PC-3 (cell line): ENCODE results near the gene WIPF3. TPM values are rescaled to one million over a fixed set of nuclear protein-coding genes. Genes with fewer than 3 reads are reported as not detected.

Experiments
- ATAC-seq: fragments of 200-7000 bp; cut with Tn5 transposase; 2 replicates; pipeline ENCODE4 v1.9.1; 2020; ENCODE audit warnings: mild to moderate bottlenecking, moderate library complexity
- BruUV-seq: library from RNA; stranded (reverse); fragments of 400-500 nt; replicated peaks from 2 replicates; lab custom pipeline; 2021; lab: Mats Ljungman, UMichigan
- CTCF ChIA-PET: fragments of 300-600 bp; sonication (Branson Sonifier 250); formaldehyde crosslinking; loops from one replicate; lab custom pipeline; 2022; ENCODE audit warnings: antibody characterized with exemption; lab: Charles Lee
- POLR2A ChIA-PET: fragments of 300-600 bp; sonication (Branson Sonifier 250); formaldehyde crosslinking; loops from one replicate; lab custom pipeline; 2022; ENCODE audit warnings: antibody characterized with exemption; ENCODE audit not compliant: unreplicated experiment; lab: Charles Lee
- DNase-seq: peaks from one replicate; pipeline ENCODE4 v3.0.0-alpha.2; 2015
- H2AFZ ChIP-seq: fragments of 300-600 bp; sonication (generic); 2 replicates; pipeline ENCODE4 v1.6.0; 2016; ENCODE audit warnings: antibody characterized with exemption, low read length
- H3F3A ChIP-seq: fragments of 300-600 bp; sonication (generic); one replicate; pipeline ENCODE4 v1.6.0; 2017; ENCODE audit warnings: antibody characterized with exemption, low read length, control low read depth, mild to moderate bottlenecking; ENCODE audit not compliant: unreplicated experiment
- H3K27ac ChIP-seq: fragments of 300-600 bp; sonication (generic); 2 replicates; pipeline ENCODE4 v1.5.1; 2016; ENCODE audit warnings: mild to moderate bottlenecking, low read length
- H3K27me3 ChIP-seq: fragments of 300-600 bp; sonication (generic); 2 replicates; pipeline ENCODE4 v1.6.1; 2016; ENCODE audit warnings: low read length, mixed read lengths
- H3K36me3 ChIP-seq: fragments of 300-600 bp; sonication (generic); 2 replicates; pipeline ENCODE4 v1.6.1; 2016; ENCODE audit warnings: low read depth, mixed run types, low read length, mixed read lengths
- H3K4me1 ChIP-seq: fragments of 300-600 bp; sonication (generic); 2 replicates; pipeline ENCODE4 v1.5.1; 2016; ENCODE audit warnings: low read length; ENCODE audit not compliant: insufficient read depth
- H3K4me2 ChIP-seq: fragments of 300-600 bp; sonication (generic); 2 replicates; pipeline ENCODE4 v1.6.0; 2016; ENCODE audit warnings: low read length
- H3K4me3 ChIP-seq: fragments of 300-600 bp; sonication (generic); 2 replicates; pipeline ENCODE4 v1.5.1; 2016; ENCODE audit warnings: mild to moderate bottlenecking, low read length, mixed read lengths
- H3K79me2 ChIP-seq: fragments of 300-600 bp; sonication (generic); 2 replicates; pipeline ENCODE4 v1.6.1; 2017; ENCODE audit warnings: low read length, mixed read lengths
- H3K9ac ChIP-seq: fragments of 300-600 bp; sonication (generic); 2 replicates; pipeline ENCODE4 v1.6.0; 2016; ENCODE audit warnings: mild to moderate bottlenecking, low read length
- H3K9me2 ChIP-seq: fragments of 300-600 bp; sonication (generic); replicated peaks from 2 replicates; pipeline ENCODE4 v1.6.1; 2016; ENCODE audit warnings: mixed run types, low read length, mixed read lengths
- H3K9me3 ChIP-seq: fragments of 300-600 bp; sonication (generic); 2 replicates; pipeline ENCODE4 v1.6.1; 2016; ENCODE audit warnings: low read length, mixed read lengths
- H4K20me1 ChIP-seq: fragments of 300-600 bp; sonication (generic); 2 replicates; pipeline ENCODE4 v1.6.1; 2016; ENCODE audit warnings: low read length, mixed read lengths
- CTCF ChIP-seq: fragments of 300-600 bp; sonication (generic); conservative IDR thresholded peaks from 2 replicates; pipeline ENCODE4 v1.5.1; 2017; ENCODE audit warnings: antibody characterized with exemption, low read depth, mild to moderate bottlenecking, low read length
- EZH2 ChIP-seq: fragments of 300-600 bp; sonication (generic); IDR thresholded peaks from one replicate; pipeline ENCODE4 v1.6.1; 2017; ENCODE audit warnings: antibody characterized with exemption, mild to moderate bottlenecking, low read length; ENCODE audit not compliant: unreplicated experiment
- EZH2phosphoT487 ChIP-seq: fragments of 300-600 bp; sonication (generic); IDR thresholded peaks from 2 replicates; pipeline ENCODE4 v1.6.1; 2018; ENCODE audit warnings: mild to moderate bottlenecking, antibody characterized with exemption, low read length, borderline replicate concordance
- intact Hi-C: fragments of 100-400 bp; cut with micrococcal nuclease; formaldehyde crosslinking; loops from 2 replicates; pipeline ENCODE4 v1.9.0; 2023
- total RNA-seq: library from RNA; depleted of rRNA; stranded (reverse); fragments of >200 nt; gene quantifications from 2 replicates; pipeline ENCODE4 v1.2.3, GENCODE V29; 2014

WIPF3 gene
- total RNA-seq, 1 experiment from 2014 or later: 3.4 TPM

DNA sequence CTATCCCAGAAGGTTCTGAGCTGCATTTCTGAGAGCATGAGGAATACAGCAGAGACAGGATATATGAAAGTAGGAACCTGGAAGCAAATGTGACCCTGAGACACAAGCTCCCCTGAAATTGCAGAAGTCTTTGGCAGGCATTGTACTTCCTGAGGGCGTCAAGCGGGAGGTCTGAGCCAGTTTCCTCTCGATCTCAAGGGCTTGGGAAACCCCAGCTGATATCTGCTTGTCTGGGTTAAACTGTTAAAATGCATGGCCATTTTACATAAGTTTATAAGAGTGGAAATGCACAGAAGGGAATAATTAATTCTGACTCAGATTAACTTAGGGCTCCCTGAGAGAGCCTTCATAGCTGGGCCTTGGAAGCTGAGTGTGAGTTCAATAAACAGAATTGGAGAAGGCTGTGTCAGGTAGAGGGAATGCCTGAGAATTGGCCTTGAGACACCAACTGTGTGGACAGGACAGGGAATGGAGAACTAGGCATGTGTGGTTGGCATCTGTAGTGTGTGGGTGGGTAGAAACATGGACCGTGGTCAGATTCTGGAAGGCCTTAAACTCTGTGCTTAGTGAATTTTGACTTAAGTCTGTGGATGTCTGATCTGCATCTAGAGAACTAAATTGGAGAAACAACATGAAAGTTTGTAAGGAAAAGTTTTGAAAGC is 53.3 kb downstream of the WIPF3 start:
- Histone ChIP-seq H3K27ac (no peak overlapping the region), H3K79me2 (no peaks in the 10 kb centered on the region), H3K9me2 (no peaks in the 10 kb centered on the region), H3K27me3 (no peaks in the 10 kb centered on the region), H4K20me1 (no peaks in the 10 kb centered on the region), H3K4me3 (no peak overlapping the region), H3K4me2 (no peak overlapping the region), H2AFZ (no peak overlapping the region), H3F3A (no peaks in the 10 kb centered on the region), H3K9ac (no peak overlapping the region), H3K4me1 (peaks cover 2% of the 10 kb centered on the region; the same call in 1 of the 2 replicates), H3K36me3 (no peaks in the 10 kb centered on the region), H3K9me3 (no peaks in the 10 kb centered on the region)
- ATAC-seq (no peak), DNase-seq (no peak)
- BruUV-seq: no TSS peak
- CTCF ChIA-PET: no interaction called here
- no peak for TF ChIP-seq EZH2
- TF ChIP-seq EZH2phosphoT487: no peak
- no peak for TF ChIP-seq CTCF
- intact Hi-C loops: no loop called here
- POLR2A ChIA-PET: no interaction called here

GRCh38 chr7:29860186-29860585 is 53.9 kb downstream of the WIPF3 start:
- intact Hi-C loops: no loop called here
- CTCF ChIA-PET: no interaction called here

More at GRCh38 chr7:29860186-29860585, 53.9 kb downstream of the WIPF3 start:
- ATAC-seq (no peak), DNase-seq (no peak)
- no peaks in the 10 kb centered on the region for H3K27me3 ChIP-seq
- no peak overlapping the region for H3K4me2 ChIP-seq
- BruUV-seq: no TSS peak
- H3K27ac ChIP-seq: no peak overlapping the region
- no peak for TF ChIP-seq CTCF
- TF ChIP-seq EZH2: no peak
- no peak for TF ChIP-seq EZH2phosphoT487
- no peak overlapping the region for H3K4me3 ChIP-seq
- no peaks in the 10 kb centered on the region for H4K20me1 ChIP-seq
- H3K9me2 ChIP-seq: no peaks in the 10 kb centered on the region
- POLR2A ChIA-PET: no interaction called here
- no peaks in the 10 kb centered on the region for H3F3A ChIP-seq
- H2AFZ ChIP-seq: no peak overlapping the region
- H3K4me1 ChIP-seq: peaks cover under 1% of the 10 kb centered on the region; the same call in 1 of the 2 replicates
- H3K9ac ChIP-seq: no peak overlapping the region
- H3K36me3 ChIP-seq: no peaks in the 10 kb centered on the region
- no peaks in the 10 kb centered on the region for H3K9me3 ChIP-seq
- H3K79me2 ChIP-seq: no peaks in the 10 kb centered on the region
